Endothelial cell of umbilical vein (primary cell): ENCODE data around the gene SYT14. TPM values are rescaled to one million over a fixed set of nuclear protein-coding genes. Genes with fewer than 3 reads are reported as not detected.

Experiments
- BruUV-seq: library from RNA; stranded (reverse); fragments of 400-500 nt; replicated peaks from 2 replicates; lab custom pipeline; 2021; lab: Mats Ljungman, UMichigan
- CTCF ChIA-PET: fragments of 300-600, 350-600 bp; sonication (Branson Sonifier 250); formaldehyde crosslinking; loops from one replicate; lab custom pipeline; 2021; ENCODE audit warnings: antibody characterized with exemption, inconsistent platforms; lab: Charles Lee
- POLR2A ChIA-PET: fragments of 300-600, 350-600 bp; sonication (Branson Sonifier 250); formaldehyde crosslinking; loops from one replicate; lab custom pipeline; 2021; ENCODE audit warnings: antibody characterized with exemption, inconsistent platforms; lab: Charles Lee
- DNase-seq: peaks from one replicate; pipeline ENCODE4 v3.0.0-alpha.2; 2011; ENCODE audit warnings: low read depth, low spot score
- FAIRE-seq: peaks from 2 replicates; lab custom pipeline; 2011; peaks lifted over from hg19 to GRCh38; lab: Jason Lieb, UNC
- H2AFZ ChIP-seq: 2 replicates; pipeline ENCODE4 v1.6.0; 2012; ENCODE audit warnings: low read depth, low read length, control low read depth, inconsistent platforms
- H3K27ac ChIP-seq: 2 replicates; pipeline ENCODE4 v1.5.1; 2011; ENCODE audit warnings: low read depth, mild to moderate bottlenecking, control low read depth, low read length, moderate library complexity; ENCODE audit not compliant: insufficient read depth
- H3K27me3 ChIP-seq, 2 experiments: 2 replicates each; pipeline versions ENCODE4 v1.6.0 to v1.6.1; 2011; ENCODE audit warnings: low read length in 2 of 2, mixed read lengths in 1 of 2; ENCODE audit not compliant: control insufficient read depth in 2 of 2, insufficient read depth in 2 of 2
- H3K36me3 ChIP-seq, 2 experiments: 2 replicates in 1 of 2; 3 replicates in 1 of 2; pipeline ENCODE4 v1.5.1; 2011; ENCODE audit warnings: low read length in 2 of 2, mild to moderate bottlenecking in 1 of 2, moderate library complexity in 1 of 2; ENCODE audit not compliant: control insufficient read depth in 2 of 2, insufficient read depth in 2 of 2; ENCODE audit errors: extremely low read depth in 1 of 2
- H3K4me1 ChIP-seq: 3 replicates; pipeline ENCODE4 v1.5.1; 2011; ENCODE audit warnings: mild to moderate bottlenecking, low read length; ENCODE audit not compliant: control insufficient read depth, insufficient read depth; ENCODE audit errors: extremely low read depth
- H3K4me2 ChIP-seq: 2 replicates; pipeline ENCODE4 v1.6.1; 2011; ENCODE audit warnings: low read length, control low read depth, mixed read lengths; ENCODE audit not compliant: insufficient read depth
- H3K4me3 ChIP-seq, 3 experiments: fragments of 200-600 bp in 1 of 3; sonication (generic), shearing (Covaris generic) in 1 of 3; replicated peaks in 1 of 3; 2 replicates each; pipeline ENCODE4 v1.5.1; 2011 to 2016; ENCODE audit warnings: control low read depth in 3 of 3, low read length in 3 of 3, mild to moderate bottlenecking in 2 of 3, inconsistent platforms in 1 of 3, low read depth in 1 of 3, moderate library complexity in 1 of 3; ENCODE audit not compliant: insufficient read depth in 1 of 3
- H3K79me2 ChIP-seq: 2 replicates; pipeline ENCODE4 v1.6.0; 2012; ENCODE audit warnings: low read length, inconsistent platforms; ENCODE audit not compliant: control insufficient read depth, insufficient read depth
- H3K9ac ChIP-seq: replicated peaks from 2 replicates; pipeline ENCODE3; 2011; ENCODE audit warnings: low read length, control low read depth; ENCODE audit not compliant: insufficient read depth; ENCODE audit errors: extremely low read depth
- H3K9me1 ChIP-seq: replicated peaks from 3 replicates; pipeline ENCODE4 v1.6.0; 2011; ENCODE audit warnings: mild to moderate bottlenecking, low read length; ENCODE audit not compliant: control insufficient read depth, insufficient read depth; ENCODE audit errors: extremely low read depth
- H3K9me3 ChIP-seq: replicated peaks from 2 replicates; pipeline ENCODE4 v1.5.1; 2012; ENCODE audit warnings: low read length, inconsistent platforms; ENCODE audit not compliant: control insufficient read depth, insufficient read depth
- H4K20me1 ChIP-seq: replicated peaks from 2 replicates; pipeline ENCODE3; 2011; ENCODE audit warnings: mild to moderate bottlenecking, low read length; ENCODE audit not compliant: control insufficient read depth, insufficient read depth; ENCODE audit errors: extremely low read depth
- EZH2 ChIP-seq: IDR thresholded peaks from 2 replicates; pipeline ENCODE4 v1.6.1; 2012; ENCODE audit warnings: borderline replicate concordance, low read depth, mild to moderate bottlenecking, moderate library complexity, low read length, inconsistent platforms; ENCODE audit not compliant: severe bottlenecking
- FOS ChIP-seq: IDR thresholded peaks from 2 replicates; pipeline ENCODE4 v1.6.1; 2011; ENCODE audit warnings: mild to moderate bottlenecking, low read length, moderate library complexity, borderline replicate concordance; ENCODE audit not compliant: insufficient read depth
- GATA2 ChIP-seq: IDR thresholded peaks from 2 replicates; pipeline ENCODE4 v1.7.0; 2011; ENCODE audit warnings: low read depth, mild to moderate bottlenecking, moderate library complexity, mixed read lengths, low read length; ENCODE audit not compliant: insufficient read length, insufficient read depth
- JUN ChIP-seq: IDR thresholded peaks from 2 replicates; pipeline ENCODE4 v1.6.1; 2011; ENCODE audit warnings: borderline replicate concordance, low read depth; ENCODE audit not compliant: insufficient read length, insufficient read depth
- MAX ChIP-seq: IDR thresholded peaks from 2 replicates; pipeline ENCODE4 v1.6.1; 2011; ENCODE audit not compliant: insufficient read depth, insufficient read length
- MYC ChIP-seq: IDR thresholded peaks from one replicate; pipeline ENCODE4 v1.6.1; 2011; ENCODE audit warnings: mild to moderate bottlenecking, low read depth, low read length
- POLR2A ChIP-seq: IDR thresholded peaks from 2 replicates; pipeline ENCODE4 v1.6.1; 2012; ENCODE audit warnings: low read depth, mild to moderate bottlenecking, control low read depth, low read length
- POLR2AphosphoS5 ChIP-seq: IDR thresholded peaks from 2 replicates; pipeline ENCODE4 v1.6.1; 2012; ENCODE audit warnings: low read depth, mild to moderate bottlenecking, control low read depth, low read length, moderate library complexity; ENCODE audit not compliant: insufficient read depth
- dilution Hi-C: fragments of 300-500 bp; cut with MboI; formaldehyde crosslinking; loops from one replicate; pipeline ENCODE4 v1.15.0; 2019; ENCODE audit warnings: low sequenced_read_pairs; ENCODE audit not compliant: extremely low pct_ligation_motif_present
- intact Hi-C: fragments of 100-400 bp; cut with micrococcal nuclease; formaldehyde crosslinking; loops from one replicate; pipeline ENCODE4 v1.10.0; 2022
- polyA plus RNA-seq, 4 experiments: library from polyadenylated mRNA; depleted of rRNA in 3 of 4; stranded (reverse) in 3 of 4; unstranded in 1 of 4; fragments of >200 nt; gene quantifications; 2 replicates each; pipeline versions ENCODE4 v1.2.1 to v1.2.3, GENCODE V29; 2011 to 2012; ENCODE audit warnings: missing spikeins in 1 of 4
- total RNA-seq: library from RNA; stranded (reverse); gene quantifications from 2 replicates; pipeline ENCODE4 v1.2.3, GENCODE V29; 2021
- TF ChIP-seq, protein P1 (sequence below), 2 donors: IDR thresholded peaks; 1 replicate in 1 of 2; 2 replicates in 1 of 2; pipeline ENCODE4 v1.5.1; 2011; ENCODE audit warnings: low read length in 2 of 2, mild to moderate bottlenecking in 2 of 2, moderate library complexity in 2 of 2, control low read depth in 1 of 2, inconsistent platforms in 1 of 2, low read depth in 1 of 2; ENCODE audit not compliant: insufficient read depth in 1 of 2; ENCODE audit errors: extremely low read depth in 1 of 2

The SYT14 gene
- total and polyA plus RNA-seq, 2 donors (not counting 3 experiments of a cell fraction or from before 2014, with no cell fraction given): 0.08 to 0.18 TPM

GRCh38 chr1:210207597-210208450 is 269.8 kb downstream of the SYT14 start:
- TF ChIP-seq POLR2A (no peak), GATA2 (no peak), MAX (no peak), FOS (no peak), MYC (no peak), POLR2AphosphoS5 (no peak), JUN (no peak), EZH2 (no peak)
- TF ChIP-seq, protein P1, sequence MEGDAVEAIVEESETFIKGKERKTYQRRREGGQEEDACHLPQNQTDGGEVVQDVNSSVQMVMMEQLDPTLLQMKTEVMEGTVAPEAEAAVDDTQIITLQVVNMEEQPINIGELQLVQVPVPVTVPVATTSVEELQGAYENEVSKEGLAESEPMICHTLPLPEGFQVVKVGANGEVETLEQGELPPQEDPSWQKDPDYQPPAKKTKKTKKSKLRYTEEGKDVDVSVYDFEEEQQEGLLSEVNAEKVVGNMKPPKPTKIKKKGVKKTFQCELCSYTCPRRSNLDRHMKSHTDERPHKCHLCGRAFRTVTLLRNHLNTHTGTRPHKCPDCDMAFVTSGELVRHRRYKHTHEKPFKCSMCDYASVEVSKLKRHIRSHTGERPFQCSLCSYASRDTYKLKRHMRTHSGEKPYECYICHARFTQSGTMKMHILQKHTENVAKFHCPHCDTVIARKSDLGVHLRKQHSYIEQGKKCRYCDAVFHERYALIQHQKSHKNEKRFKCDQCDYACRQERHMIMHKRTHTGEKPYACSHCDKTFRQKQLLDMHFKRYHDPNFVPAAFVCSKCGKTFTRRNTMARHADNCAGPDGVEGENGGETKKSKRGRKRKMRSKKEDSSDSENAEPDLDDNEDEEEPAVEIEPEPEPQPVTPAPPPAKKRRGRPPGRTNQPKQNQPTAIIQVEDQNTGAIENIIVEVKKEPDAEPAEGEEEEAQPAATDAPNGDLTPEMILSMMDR (IDR thresholded peaks at IDR 0.05; ENCODE audit: extremely low read depth in 1 of 2, insufficient read depth in 1 of 2, low read depth in 1 of 2, low read length in 2 of 2): no peak
- DNase-seq: no peak
- dilution Hi-C loops: no loop called here
- Histone ChIP-seq H3K9ac (no peak overlapping the region), H3K4me2 (no peak overlapping the region), H3K9me1 (no peaks in the 10 kb centered on the region), H4K20me1 (no peaks in the 10 kb centered on the region), H3K4me3 (no peak overlapping the region), H2AFZ (no peak overlapping the region), H3K27ac (no peak overlapping the region), H3K79me2 (no peaks in the 10 kb centered on the region), H3K27me3 (no peaks in the 10 kb centered on the region), H3K9me3 (no peaks in the 10 kb centered on the region), H3K4me1 (no peaks in the 10 kb centered on the region), H3K36me3 (no peaks in the 10 kb centered on the region)
- no peak for FAIRE-seq
- ChIA-PET CTCF (no interaction called here), POLR2A (no interaction called here)
- BruUV-seq: no TSS peak
- intact Hi-C loops: no loop called here
